Liver (tissue), 9 donors: ENCODE measurements around the gene NLGN1. TPM values are rescaled to one million over a fixed set of nuclear protein-coding genes. Genes with fewer than 3 reads are reported as not detected.

Experiments used
- DNase-seq: peaks from one replicate; pipeline ENCODE4 v3.0.0-alpha.2; 2017; ENCODE audit warnings: low spot score
- H3K27ac ChIP-seq, 2 donors: one replicate each; pipeline ENCODE4 v1.7.0; 2013; ENCODE audit warnings: inconsistent platforms in 2 of 2, low read length in 2 of 2, control low read depth in 1 of 2, low read depth in 1 of 2, mild to moderate bottlenecking in 1 of 2
- H3K27me3 ChIP-seq, 4 donors: one replicate each; pipeline versions ENCODE4 v1.6.1 to v1.7.0; 2013; ENCODE audit warnings: low read length in 3 of 4, inconsistent platforms in 1 of 4, mild to moderate bottlenecking in 1 of 4, moderate library complexity in 1 of 4; ENCODE audit not compliant: control insufficient read depth in 4 of 4, insufficient read depth in 4 of 4
- H3K36me3 ChIP-seq, 4 donors: one replicate each; pipeline versions ENCODE4 v1.6.1 to v1.7.0; 2013; ENCODE audit warnings: low read length in 3 of 4, mild to moderate bottlenecking in 3 of 4, low read depth in 1 of 4, moderate library complexity in 1 of 4; ENCODE audit not compliant: control insufficient read depth in 4 of 4, insufficient read depth in 3 of 4
- H3K4me1 ChIP-seq, 4 donors: one replicate each; pipeline versions ENCODE4 v1.6.1 to v1.7.0; 2013; ENCODE audit warnings: low read length in 3 of 4, mild to moderate bottlenecking in 3 of 4, moderate library complexity in 1 of 4; ENCODE audit not compliant: control insufficient read depth in 4 of 4, insufficient read depth in 4 of 4
- H3K4me3 ChIP-seq, 3 donors: one replicate each; pipeline versions ENCODE4 v1.6.1 to v1.7.0; 2013; ENCODE audit warnings: low read length in 3 of 3, control low read depth in 1 of 3, low read depth in 1 of 3, mild to moderate bottlenecking in 1 of 3
- H3K9ac ChIP-seq, 2 donors: one replicate each; pipeline ENCODE4 v1.7.0; 2013; ENCODE audit warnings: low read length in 2 of 2, mild to moderate bottlenecking in 2 of 2, moderate library complexity in 2 of 2, control low read depth in 1 of 2, low read depth in 1 of 2
- H3K9me3 ChIP-seq, 4 donors: one replicate each; pipeline versions ENCODE4 v1.6.1 to v1.7.0; 2013; ENCODE audit warnings: low read length in 3 of 4; ENCODE audit not compliant: control insufficient read depth in 4 of 4
- ATF3 ChIP-seq: IDR thresholded peaks from 2 replicates; pipeline ENCODE4 v1.6.1; 2016; ENCODE audit warnings: antibody characterized with exemption
- CTCF ChIP-seq: fragments of 150-350 bp; IDR thresholded peaks from 2 replicates; pipeline ENCODE4 v1.5.1; 2017; ENCODE audit warnings: improper control_type of control experiment, low read depth, low read length; ENCODE audit not compliant: missing input control
- EGR1 ChIP-seq, 2 donors: IDR thresholded peaks; 2 replicates each; pipeline ENCODE4 v1.6.1; 2016 to 2018; ENCODE audit warnings: antibody characterized with exemption in 2 of 2, low read depth in 2 of 2
- FOXA1 ChIP-seq: IDR thresholded peaks from 2 replicates; pipeline ENCODE4 v1.6.1; 2016; ENCODE audit warnings: antibody characterized with exemption
- FOXA2 ChIP-seq: IDR thresholded peaks from 2 replicates; pipeline ENCODE4 v1.6.1; 2016; ENCODE audit warnings: antibody characterized with exemption
- GABPA ChIP-seq, 2 donors: IDR thresholded peaks in 1 of 2; conservative IDR thresholded peaks in 1 of 2; 2 replicates each; pipeline ENCODE4 v1.6.1; 2016; ENCODE audit warnings: antibody characterized with exemption in 2 of 2, mild to moderate bottlenecking in 1 of 2, moderate library complexity in 1 of 2
- HNF4A ChIP-seq, 2 donors: conservative IDR thresholded peaks; 2 replicates each; pipeline ENCODE4 v1.6.1; 2016; ENCODE audit warnings: antibody characterized with exemption in 2 of 2, mild to moderate bottlenecking in 2 of 2
- HNF4G ChIP-seq: IDR thresholded peaks from 2 replicates; pipeline ENCODE4 v1.6.1; 2016; ENCODE audit warnings: antibody characterized with exemption
- JUND ChIP-seq, 2 donors: IDR thresholded peaks; 2 replicates each; pipeline ENCODE4 v1.6.1; 2016; ENCODE audit warnings: antibody characterized with exemption in 2 of 2
- NR2F2 ChIP-seq: IDR thresholded peaks from 2 replicates; pipeline ENCODE4 v1.6.1; 2016; ENCODE audit warnings: antibody characterized with exemption
- RAD21 ChIP-seq, 2 donors: IDR thresholded peaks; 2 replicates each; pipeline ENCODE4 v1.6.1; 2016; ENCODE audit warnings: antibody characterized with exemption in 2 of 2, mild to moderate bottlenecking in 2 of 2
- REST ChIP-seq: IDR thresholded peaks from 2 replicates; pipeline ENCODE4 v1.6.1; 2016; ENCODE audit warnings: antibody characterized with exemption, mild to moderate bottlenecking
- RXRA ChIP-seq, 2 donors: IDR thresholded peaks; 2 replicates each; pipeline ENCODE4 v1.6.1; 2017 to 2018; ENCODE audit warnings: antibody characterized with exemption in 2 of 2, mild to moderate bottlenecking in 1 of 2
- SP1 ChIP-seq: IDR thresholded peaks from 2 replicates; pipeline ENCODE4 v1.6.1; 2018; ENCODE audit warnings: antibody characterized with exemption, mild to moderate bottlenecking
- TAF1 ChIP-seq: conservative IDR thresholded peaks from 2 replicates; pipeline ENCODE4 v1.6.1; 2016; ENCODE audit warnings: antibody characterized with exemption, mild to moderate bottlenecking
- YY1 ChIP-seq: IDR thresholded peaks from 2 replicates; pipeline ENCODE4 v1.6.1; 2016; ENCODE audit warnings: antibody characterized with exemption, mild to moderate bottlenecking
- ZBTB33 ChIP-seq: IDR thresholded peaks from 2 replicates; pipeline ENCODE4 v1.6.1; 2016; ENCODE audit warnings: antibody characterized with exemption
- WGBS: extraction: QIAGEN DNeasy Blood & Tissue Kit; methylation state at CpG from one replicate; pipeline ENCODE4 v1.1.7; 2013; 5-methylcytosine and 5-hydroxymethylcytosine counted together
- polyA plus RNA-seq, 2 donors: library from polyadenylated mRNA; stranded (reverse) in 1 of 2; unstranded in 1 of 2; fragments of 200-250 nt in 1 of 2; fragments of >200 nt in 1 of 2; fragmentation: Nextera tagmentation in 1 of 2; extraction: Ambion mirVana in 1 of 2; gene quantifications; one replicate each; pipeline versions ENCODE4 v1.2.1 to v1.2.3, GENCODE V29; 2013 to 2015
- total RNA-seq, 2 donors: library from RNA; depleted of rRNA; stranded (reverse); fragments of >200 nt; gene quantifications; one replicate each; pipeline ENCODE4 v1.2.3, GENCODE V29; 2014
- TF ChIP-seq, protein P1 (sequence below): IDR thresholded peaks from 2 replicates; pipeline ENCODE4 v1.6.1; 2016; ENCODE audit warnings: antibody characterized with exemption
- donor health status: healthy.
- donor health status: healthy.
- donor health status: healthy.
- donor health status: healthy.
- donor health status: healthy.

NLGN1 gene
- total and polyA plus RNA-seq, 4 donors, result 0.02 to 0.67 (median 0.37) TPM; not detected in 1

DNA sequence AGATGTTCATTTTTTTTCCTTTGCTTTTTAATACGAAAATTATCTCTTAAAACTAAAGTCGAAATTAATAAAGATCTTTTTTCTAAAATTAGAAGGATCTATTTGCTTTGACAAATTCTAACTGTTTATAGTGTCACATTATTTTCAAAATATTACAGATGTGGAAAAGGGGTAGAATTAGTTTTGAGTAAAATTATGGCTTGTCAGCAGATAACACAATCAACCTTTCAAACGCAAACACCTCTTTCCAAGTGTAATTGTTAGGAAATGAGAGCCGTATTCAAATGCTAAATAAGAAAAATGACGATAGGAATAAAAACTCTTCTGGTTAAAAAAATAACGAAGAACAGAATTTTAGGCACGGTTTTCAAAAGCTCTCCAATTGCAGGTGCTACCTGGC lies 704.7 kb downstream of the NLGN1 start (continued):
- TF ChIP-seq ATF3 (no peak), JUND (IDR thresholded peaks at IDR 0.05) (no peak), RXRA (IDR thresholded peaks at IDR 0.05) (no peak), YY1 (no peak), SP1 (no peak), EGR1 (IDR thresholded peaks at IDR 0.05; ENCODE audit: low read depth in 2 of 2) (no peak), FOXA1 (no peak), HNF4A (conservative IDR thresholded peaks at IDR 0.05) (no peak)
- TF ChIP-seq, protein P1, sequence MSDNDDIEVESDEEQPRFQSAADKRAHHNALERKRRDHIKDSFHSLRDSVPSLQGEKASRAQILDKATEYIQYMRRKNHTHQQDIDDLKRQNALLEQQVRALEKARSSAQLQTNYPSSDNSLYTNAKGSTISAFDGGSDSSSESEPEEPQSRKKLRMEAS, result no peak

DNA sequence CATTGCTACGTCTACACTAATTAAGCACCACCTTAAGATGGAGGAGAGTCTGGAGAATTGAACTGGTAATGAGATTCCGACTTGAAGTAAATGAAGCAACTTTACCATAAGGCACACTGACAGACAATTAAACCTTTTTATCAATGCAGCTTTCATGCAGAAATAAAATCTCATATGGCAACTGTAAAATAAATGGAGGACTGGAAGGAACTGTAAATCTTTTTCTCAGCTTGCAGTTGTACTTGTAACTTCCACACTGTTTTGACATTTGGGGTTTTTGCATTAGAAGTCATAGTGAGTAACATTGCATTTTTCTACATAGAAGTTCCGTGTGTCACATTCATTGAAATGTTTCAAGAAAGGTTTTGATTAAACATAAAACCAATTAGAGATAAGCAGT lies 705.3 kb downstream of the NLGN1 start:
- Histone ChIP-seq H3K4me3 (no peak overlapping the region), H3K27ac (no peak overlapping the region), H3K36me3 (no peaks in the 10 kb centered on the region), H3K4me1 (no peaks in the 10 kb centered on the region), H3K9me3 (no peaks in the 10 kb centered on the region), H3K9ac (no peak overlapping the region), H3K27me3 (no peaks in the 10 kb centered on the region)
- WGBS, result 82% methylated on average over 3 of the region's 3 CpGs
- DNase-seq, result no peak
- TF ChIP-seq GABPA (IDR thresholded peaks at IDR 0.05 in 1 of 2, conservative IDR thresholded peaks at IDR 0.05 in 1 of 2), result no peak
- no peak for TF ChIP-seq YY1
- TF ChIP-seq FOXA1, result no peak
- TF ChIP-seq ATF3, result no peak
- TF ChIP-seq, protein P1, result no peak
- no peak for TF ChIP-seq ZBTB33
- TF ChIP-seq EGR1 (IDR thresholded peaks at IDR 0.05; ENCODE audit: low read depth in 2 of 2), result no peak
- TF ChIP-seq CTCF, result no peak
- no peak for TF ChIP-seq FOXA2
- no peak for TF ChIP-seq NR2F2
- TF ChIP-seq RAD21 (IDR thresholded peaks at IDR 0.05), result no peak
- TF ChIP-seq SP1, result no peak
- TF ChIP-seq HNF4G, result no peak
- TF ChIP-seq RXRA (IDR thresholded peaks at IDR 0.05), result no peak
- TF ChIP-seq REST, result no peak
- TF ChIP-seq TAF1, result no peak
- TF ChIP-seq JUND (IDR thresholded peaks at IDR 0.05), result no peak
- TF ChIP-seq HNF4A (conservative IDR thresholded peaks at IDR 0.05), result no peak
